K562 (cell line): ENCODE results near the gene ZNF655. TPM values are rescaled to one million over a fixed set of nuclear protein-coding genes. Genes with fewer than 3 reads are reported as not detected.

ENCODE experiments used
- ATAC-seq: fragments of 200-7000 bp; cut with Tn5 transposase; 3 replicates; pipeline ENCODE4 v1.9.1; 2020; ENCODE audit warnings: moderate library complexity
- BruUV-seq: library from RNA; stranded (reverse); fragments of 400-500 nt; replicated peaks from 2 replicates; lab custom pipeline; 2021; lab: Mats Ljungman, UMichigan
- CTCF ChIA-PET: fragments of 300-600 bp; formaldehyde crosslinking; extraction: SDS; loops from one replicate; lab custom pipeline; 2021; ENCODE audit warnings: low intra/inter-chr PET ratio; lab: Yijun Ruan, JAX
- POLR2A ChIA-PET: fragments of 300-600, 350-650 bp; sonication (Branson Sonifier 250); formaldehyde crosslinking; extraction: SDS; loops from one replicate; lab custom pipeline; 2021; ENCODE audit warnings: antibody characterized with exemption, inconsistent platforms; lab: Yijun Ruan, JAX
- DNase-seq, 4 experiments: peaks; one replicate each; pipeline versions ENCODE4 v3.0.0 to v3.0.0-alpha.2; 2011 to 2018; ENCODE audit warnings: low spot score in 3 of 4, mixed read lengths in 3 of 4; ENCODE audit errors: extremely low read depth in 1 of 4
- FAIRE-seq: peaks from 2 replicates; lab custom pipeline; 2011; peaks lifted over from hg19 to GRCh38; lab: Jason Lieb, UNC
- H2AFZ ChIP-seq: 2 replicates; pipeline ENCODE4 v1.6.0; 2011; ENCODE audit warnings: low read depth, low read length, control low read depth, inconsistent platforms
- H3K27ac ChIP-seq: fragments of 200-600 bp; 3 replicates; pipeline ENCODE4 v1.8.0; 2011; ENCODE audit warnings: low read depth, mild to moderate bottlenecking, control low read depth, inconsistent platforms, low read length, moderate library complexity, mixed read lengths; ENCODE audit errors: extremely low read depth
- H3K27me3 ChIP-seq, 2 experiments: fragments of 300-600 bp in 1 of 2; 2 replicates in 1 of 2; 3 replicates in 1 of 2; pipeline versions ENCODE4 v1.6.0 to v1.8.0; 2011; ENCODE audit warnings: inconsistent platforms in 2 of 2, low read length in 2 of 2, mild to moderate bottlenecking in 1 of 2, mixed read lengths in 1 of 2, moderate library complexity in 1 of 2; ENCODE audit not compliant: control insufficient read depth in 2 of 2, insufficient read depth in 2 of 2
- H3K36me3 ChIP-seq: fragments of 300-600 bp; 3 replicates; pipeline ENCODE4 v1.8.0; 2011; ENCODE audit warnings: mild to moderate bottlenecking, low read length, inconsistent platforms; ENCODE audit not compliant: control insufficient read depth, insufficient read depth
- H3K4me1 ChIP-seq, 2 experiments: fragments of 200-600 bp in 1 of 2; replicated peaks in 1 of 2; 2 replicates in 1 of 2; 3 replicates in 1 of 2; pipeline versions ENCODE4 v1.5.1 to v1.8.0; 2011; ENCODE audit warnings: inconsistent platforms in 2 of 2, low read length in 2 of 2, mild to moderate bottlenecking in 1 of 2, mixed read lengths in 1 of 2, moderate library complexity in 1 of 2; ENCODE audit not compliant: control insufficient read depth in 2 of 2, insufficient read depth in 2 of 2
- H3K4me2 ChIP-seq: 2 replicates; pipeline ENCODE4 v1.6.1; 2011; ENCODE audit warnings: low read length, control low read depth, inconsistent platforms, mixed read lengths; ENCODE audit not compliant: insufficient read depth
- H3K4me3 ChIP-seq: fragments of 200-600 bp; sonication (generic), shearing (Covaris generic); 2 replicates; pipeline ENCODE4 v1.5.1; 2016; ENCODE audit warnings: control low read depth, inconsistent platforms
- H3K79me2 ChIP-seq: fragments of 200-600 bp; 3 replicates; pipeline ENCODE4 v1.8.0; 2011; ENCODE audit warnings: low read length, inconsistent platforms; ENCODE audit not compliant: control insufficient read depth, insufficient read depth
- H3K9ac ChIP-seq, 2 experiments: 2 replicates each; pipeline versions ENCODE4 v1.6.0 to v1.6.1; 2011; ENCODE audit warnings: low read depth in 2 of 2, low read length in 2 of 2, control low read depth in 1 of 2, inconsistent platforms in 1 of 2, mild to moderate bottlenecking in 1 of 2, mixed read lengths in 1 of 2; ENCODE audit not compliant: insufficient read depth in 1 of 2
- H3K9me1 ChIP-seq: one replicate; pipeline ENCODE4 v1.6.0; 2011; ENCODE audit warnings: inconsistent platforms, mild to moderate bottlenecking, low read length, moderate library complexity; ENCODE audit not compliant: control insufficient read depth, insufficient read depth
- H3K9me3 ChIP-seq: replicated peaks from 2 replicates; pipeline ENCODE4 v1.5.1; 2011; ENCODE audit warnings: low read depth, low read length, inconsistent platforms; ENCODE audit not compliant: control insufficient read depth, insufficient read depth
- H4K20me1 ChIP-seq: replicated peaks from 2 replicates; pipeline ENCODE4 v1.6.1; 2011; ENCODE audit warnings: low read length, inconsistent platforms, mixed read lengths; ENCODE audit not compliant: control insufficient read depth, insufficient read depth
- BHLHE40 ChIP-seq: IDR thresholded peaks from 2 replicates; pipeline ENCODE4 v1.6.1; 2011; ENCODE audit warnings: low read length, improper control_type of control experiment
- CBFA2T2 ChIP-seq: fragments of 450-650 bp; conservative IDR thresholded peaks from 2 replicates; pipeline ENCODE4 v1.6.1; 2017; ENCODE audit warnings: mild to moderate bottlenecking
- CBFA2T3 ChIP-seq: fragments of 450-650 bp; IDR thresholded peaks from 2 replicates; pipeline ENCODE4 v1.6.1; 2017
- CCAR2 ChIP-seq: fragments of 200-400 bp; formaldehyde crosslinking; IDR thresholded peaks from 2 replicates; pipeline ENCODE4 v1.6.1; 2017; ENCODE audit warnings: mild to moderate bottlenecking, low read depth, low read length
- CCNT2 ChIP-seq: IDR thresholded peaks from 2 replicates; pipeline ENCODE4 v1.6.1; 2011; ENCODE audit warnings: borderline replicate concordance, low read depth, mild to moderate bottlenecking, moderate library complexity, mixed read lengths, low read length; ENCODE audit not compliant: insufficient read length; ENCODE audit errors: extremely low read depth
- ELF1 ChIP-seq: fragments of 200-800 bp; sonication (Bioruptor generic); IDR thresholded peaks from 2 replicates; pipeline ENCODE4 v1.6.1; 2016; ENCODE audit warnings: missing genetic modification characterization, missing compliant biosample characterization
- ESRRA ChIP-seq: fragments of 450-650 bp; IDR thresholded peaks from 2 replicates; pipeline ENCODE4 v1.6.1; 2014; ENCODE audit warnings: low read depth, mild to moderate bottlenecking, moderate library complexity, borderline replicate concordance
- HDAC1 ChIP-seq, 2 experiments: fragments of 450-650 bp; IDR thresholded peaks; 2 replicates each; pipeline ENCODE4 v1.6.1; 2016 to 2017; ENCODE audit warnings: inconsistent platforms in 1 of 2, mild to moderate bottlenecking in 1 of 2, moderate library complexity in 1 of 2
- HDAC2 ChIP-seq: fragments of 450-650 bp; IDR thresholded peaks from 2 replicates; pipeline ENCODE4 v1.6.1; 2016; ENCODE audit warnings: mild to moderate bottlenecking
- MTA2 ChIP-seq: fragments of 450-650 bp; IDR thresholded peaks from 2 replicates; pipeline ENCODE4 v1.6.1; 2016; ENCODE audit warnings: low read depth
- TEAD1 ChIP-seq, 2 experiments: fragments of 450-650 bp in 1 of 2; sonication (generic) in 1 of 2; formaldehyde crosslinking; IDR thresholded peaks; 2 replicates each; pipeline versions ENCODE4 v1.4.0 to v1.8.0; 2020 to 2022; ENCODE audit warnings: mild to moderate bottlenecking in 2 of 2, missing genetic modification reagents in 1 of 2
- TEAD4 ChIP-seq, 2 experiments: sonication (generic) in 1 of 2; formaldehyde crosslinking in 1 of 2; IDR thresholded peaks; 2 replicates each; pipeline versions ENCODE4 v1.6.1 to v1.8.0; 2012 to 2022; ENCODE audit warnings: borderline replicate concordance in 1 of 2, inconsistent platforms in 1 of 2, low read length in 1 of 2, mild to moderate bottlenecking in 1 of 2, missing genetic modification reagents in 1 of 2
- TRIM24 ChIP-seq, 2 experiments: fragments of 450-650 bp; IDR thresholded peaks; 2 replicates each; pipeline ENCODE4 v1.6.1; 2016
- ZBTB8A ChIP-seq: fragments of 450-650 bp; IDR thresholded peaks from 2 replicates; pipeline ENCODE4 v1.6.1; 2018; ENCODE audit warnings: mild to moderate bottlenecking, moderate library complexity; ENCODE audit not compliant: partially characterized antibody
- ZKSCAN3 ChIP-seq: fragments of 250-450 bp; sonication (Bioruptor Pico); IDR thresholded peaks from 2 replicates; pipeline ENCODE4 v1.4.0; 2020
- ZNF121 ChIP-seq: sonication (generic); formaldehyde crosslinking; conservative IDR thresholded peaks from 2 replicates; pipeline ENCODE4 v1.8.0; 2022; ENCODE audit warnings: missing genetic modification reagents
- ZNF24 ChIP-seq: fragments of 450-650 bp; IDR thresholded peaks from 2 replicates; pipeline ENCODE4 v1.6.1; 2016
- ZNF79 ChIP-seq: fragments of 250-450 bp; sonication (Bioruptor Pico); IDR thresholded peaks from 2 replicates; pipeline ENCODE4 v1.4.0; 2020; ENCODE audit warnings: low read depth, mild to moderate bottlenecking, moderate library complexity
- WGBS: fragments of 100-300 bp; shearing (Covaris generic); methylation state at CpG from one replicate; pipeline ENCODE4 v1.1.6; 2016; ENCODE audit warnings: low coverage, mixed read lengths; ENCODE audit not compliant: insufficient coverage; ENCODE audit errors: missing lambda C conversion rate; 5-methylcytosine and 5-hydroxymethylcytosine counted together
- in situ Hi-C: fragments of 300-500 bp; cut with MboI; formaldehyde crosslinking; loops from 4 replicates; pipeline ENCODE4 v1.15.0; 2018; ENCODE audit warnings: inconsistent platforms, mixed read lengths
- intact Hi-C: fragments of 100-400 bp; cut with micrococcal nuclease; formaldehyde crosslinking; loops from 2 replicates; pipeline ENCODE4 v1.14.2; 2022
- polyA plus RNA-seq, 8 experiments: library from polyadenylated mRNA; depleted of rRNA in 4 of 8; stranded (reverse) in 5 of 8; unstranded in 3 of 8; fragments of >200 nt; fragmentation: Nextera tagmentation in 2 of 8; fragmentation: Illumina TruSeq in 1 of 8; extraction: Ambion mirVana in 2 of 8; extraction: Trizol in 1 of 8; gene quantifications; 2 replicates each; pipeline versions ENCODE4 v1.2.1 to v1.2.3, GENCODE V29; 2011 to 2014; ENCODE audit warnings: inconsistent platforms in 1 of 8, missing spikeins in 1 of 8
- total RNA-seq, 7 experiments: library from RNA; depleted of rRNA in 6 of 7; stranded (reverse); fragments of >200 nt in 6 of 7; fragmentation: Illumina TruSeq in 2 of 7; extraction: Trizol in 2 of 7; gene quantifications; 2 replicates each; pipeline versions ENCODE4 v1.2.1 to v1.2.3, GENCODE V29; 2011 to 2021; ENCODE audit warnings: low replicate concordance in 1 of 7

Gene ZNF655
- total and polyA plus RNA-seq, 9 of the 15 experiments (the other 6 are each of a cell fraction or from before 2014, with no cell fraction given): 25.7 to 130 (median 95.2) TPM

GRCh38 chr7:99535667-99536066 is 22.8 kb upstream of the ZNF655 start:
- DNase-seq: no peak
- ChIA-PET CTCF (no interaction called here), POLR2A (interaction anchor here (0.7 to 2.6 kb wide), 3 partner anchors 16 to 22 kb away, joined by 3 to 9 read pairs (median 4); partner anchors contain the start of genes FAM200A and ZNF655)
- H3K4me2 ChIP-seq: no peak overlapping the region
- H3K9me1 ChIP-seq: no peaks in the 10 kb centered on the region
- 74% methylated on average over 2 of the region's 2 CpGs for WGBS
- H3K36me3 ChIP-seq: peaks cover 24% of the 10 kb centered on the region
- no peak for ATAC-seq
- H3K9me3 ChIP-seq: peaks cover 33% of the 10 kb centered on the region
- BruUV-seq: no TSS peak
- intact Hi-C loops: no loop called here
- no peak overlapping the region for H3K4me3 ChIP-seq
- in situ Hi-C loops: no loop called here
- no peak overlapping the region for H3K27ac ChIP-seq
- peak; percentile 82 for TF ChIP-seq ZNF121
- TF ChIP-seq CCAR2: no peak
- no peak for TF ChIP-seq ZNF79 (CRISPR knock-in tag)
- H3K79me2 ChIP-seq: no peaks in the 10 kb centered on the region
- no peaks in the 10 kb centered on the region for H4K20me1 ChIP-seq
- no peak overlapping the region for H2AFZ ChIP-seq
- no peak for FAIRE-seq
- no peaks in the 10 kb centered on the region for H3K27me3 ChIP-seq
- H3K4me1 ChIP-seq: no peaks in the 10 kb centered on the region
- no peak overlapping the region for H3K9ac ChIP-seq

- intact Hi-C loops: no loop called here
- 2% methylated on average over 7 of the region's 7 CpGs for WGBS
- Histone ChIP-seq H3K27me3 (no peaks in the 10 kb centered on the region), H3K9me3 (peaks cover 6% of the 10 kb centered on the region), H4K20me1 (no peaks in the 10 kb centered on the region), H3K4me3 (no peak overlapping the region), H2AFZ (no peak overlapping the region), H3K4me1 (no peaks in the 10 kb centered on the region), H3K36me3 (no peaks in the 10 kb centered on the region), H3K9ac (no peak overlapping the region), H3K4me2 (no peak overlapping the region), H3K9me1 (no peaks in the 10 kb centered on the region), H3K79me2 (no peaks in the 10 kb centered on the region), H3K27ac (no peak overlapping the region)
- in situ Hi-C loops: no loop called here
- CTCF ChIA-PET: no interaction called here
- DNase-seq: peak in 3 of 4 experiments; percentile 35 to 53 (median 45)
- ATAC-seq: peak; percentile 48; the same call in 2 of the 3 replicates
- FAIRE-seq: no peak
- POLR2A ChIA-PET: interaction anchor here (0.8 kb wide), 1 partner anchor 18 kb away, joined by 3 read pairs; no protein-coding TSS in a partner anchor
- no TSS peak for BruUV-seq
- TF ChIP-seq HDAC2 (peak; percentile 57; the same call in 1 of the 2 replicates), BHLHE40 (0 out of 2 replicates have a peak, but pooled peaks have one; percentile 33), ZBTB8A (no peak), TEAD4 (IDR thresholded peaks at IDR 0.05; ENCODE audit: low read length) (peak; percentile 74), TEAD4 (CRISPR knock-in tag; IDR thresholded peaks at IDR 0.05; ENCODE audit: borderline replicate concordance) (no peak), TEAD1 (CRISPR knock-in tag; IDR thresholded peaks at IDR 0.05) (0 out of 4 replicates have a peak, but pooled peaks of 1 of the 2 experiments have one; percentile 48), TRIM24 (IDR thresholded peaks at IDR 0.05) (peak in 1 of 2 experiments; percentile 22; a peak in 1 of 4 replicates), ZNF24 (no peak), ELF1 (tag) (no peak), HDAC1 (IDR thresholded peaks at IDR 0.05) (0 out of 4 replicates have a peak, but pooled peaks of 1 of the 2 experiments have one; percentile 21), ESRRA (peak; percentile 29; the same call in 1 of the 2 replicates), ZKSCAN3 (CRISPR knock-in tag) (no peak), CCNT2 (peak; percentile 18), MTA2 (0 out of 2 replicates have a peak, but pooled peaks have one; percentile 29), CBFA2T3 (peak; percentile 76), CBFA2T2 (peak; percentile 57)
These were observed 19.1 kb upstream of the ZNF655 start for GRCh38 chr7:99539213-99539811.
